HL-60 (cell line): ENCODE measurements around the gene HOXC12.

Source experiments
- DNase-seq, 2 experiments: peaks; one replicate each; pipeline ENCODE4 v3.0.0-alpha.2; 2010 to 2020; ENCODE audit warnings: low read depth in 1 of 2, low spot score in 1 of 2
- H3K27ac ChIP-seq: fragments of 250-450 bp; sonication (Bioruptor Pico); replicated peaks from 2 replicates; pipeline ENCODE4 v1.5.1; 2020; ENCODE audit warnings: mild to moderate bottlenecking, moderate library complexity
- H3K27me3 ChIP-seq: fragments of 250-450 bp; sonication (Bioruptor Pico); 2 replicates; pipeline ENCODE4 v1.5.1; 2021; ENCODE audit warnings: mild to moderate bottlenecking, moderate library complexity; ENCODE audit not compliant: insufficient read depth, poor library complexity, severe bottlenecking
- H3K4me3 ChIP-seq: replicated peaks from 2 replicates; pipeline ENCODE4 v1.5.1; 2011; ENCODE audit warnings: mild to moderate bottlenecking, control low read depth, low read length; ENCODE audit not compliant: insufficient read depth
- CTCF ChIP-seq: IDR thresholded peaks from one replicate; pipeline ENCODE4 v1.5.1; 2011; ENCODE audit warnings: low read length, control low read depth, inconsistent platforms; ENCODE audit not compliant: insufficient read depth
- GABPA ChIP-seq: IDR thresholded peaks from 2 replicates; pipeline ENCODE4 v1.6.1; 2012; ENCODE audit warnings: low read depth
- POLR2AphosphoS5 ChIP-seq: IDR thresholded peaks from 2 replicates; pipeline ENCODE4 v1.6.1; 2012; ENCODE audit warnings: low read depth
- SPI1 ChIP-seq: IDR thresholded peaks from 2 replicates; pipeline ENCODE4 v1.6.1; 2012; ENCODE audit warnings: low read depth, mild to moderate bottlenecking, borderline replicate concordance
- TF ChIP-seq, protein P1 (sequence below): IDR thresholded peaks from 2 replicates; pipeline ENCODE4 v1.6.1; 2012; ENCODE audit warnings: low read depth; ENCODE audit not compliant: insufficient replicate concordance

HOXC12 gene

GRCh38 chr12:53984901-53985691 is 30.4 kb downstream of the HOXC12 start, which contains the start of gene HOXC10:
HOXC10 (plus strand) TSS chr12:53985146; CDS start chr12:53985260, 114 bp downstream.
- TF ChIP-seq POLR2AphosphoS5, result no peak
- no peak for TF ChIP-seq CTCF
- TF ChIP-seq SPI1, result no peak
- TF ChIP-seq, protein P1, sequence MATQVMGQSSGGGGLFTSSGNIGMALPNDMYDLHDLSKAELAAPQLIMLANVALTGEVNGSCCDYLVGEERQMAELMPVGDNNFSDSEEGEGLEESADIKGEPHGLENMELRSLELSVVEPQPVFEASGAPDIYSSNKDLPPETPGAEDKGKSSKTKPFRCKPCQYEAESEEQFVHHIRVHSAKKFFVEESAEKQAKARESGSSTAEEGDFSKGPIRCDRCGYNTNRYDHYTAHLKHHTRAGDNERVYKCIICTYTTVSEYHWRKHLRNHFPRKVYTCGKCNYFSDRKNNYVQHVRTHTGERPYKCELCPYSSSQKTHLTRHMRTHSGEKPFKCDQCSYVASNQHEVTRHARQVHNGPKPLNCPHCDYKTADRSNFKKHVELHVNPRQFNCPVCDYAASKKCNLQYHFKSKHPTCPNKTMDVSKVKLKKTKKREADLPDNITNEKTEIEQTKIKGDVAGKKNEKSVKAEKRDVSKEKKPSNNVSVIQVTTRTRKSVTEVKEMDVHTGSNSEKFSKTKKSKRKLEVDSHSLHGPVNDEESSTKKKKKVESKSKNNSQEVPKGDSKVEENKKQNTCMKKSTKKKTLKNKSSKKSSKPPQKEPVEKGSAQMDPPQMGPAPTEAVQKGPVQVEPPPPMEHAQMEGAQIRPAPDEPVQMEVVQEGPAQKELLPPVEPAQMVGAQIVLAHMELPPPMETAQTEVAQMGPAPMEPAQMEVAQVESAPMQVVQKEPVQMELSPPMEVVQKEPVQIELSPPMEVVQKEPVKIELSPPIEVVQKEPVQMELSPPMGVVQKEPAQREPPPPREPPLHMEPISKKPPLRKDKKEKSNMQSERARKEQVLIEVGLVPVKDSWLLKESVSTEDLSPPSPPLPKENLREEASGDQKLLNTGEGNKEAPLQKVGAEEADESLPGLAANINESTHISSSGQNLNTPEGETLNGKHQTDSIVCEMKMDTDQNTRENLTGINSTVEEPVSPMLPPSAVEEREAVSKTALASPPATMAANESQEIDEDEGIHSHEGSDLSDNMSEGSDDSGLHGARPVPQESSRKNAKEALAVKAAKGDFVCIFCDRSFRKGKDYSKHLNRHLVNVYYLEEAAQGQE, result no peak
- TF ChIP-seq GABPA, result no peak
- DNase-seq, result peak in 1 of 2 experiments; percentile 58
- Histone ChIP-seq H3K27ac (peak within 1 kb of the TSS; percentile 69), H3K4me3 (no peak within 1 kb of the TSS), H3K27me3 (peaks cover 42% of the 10 kb centered on the region)

DNA sequence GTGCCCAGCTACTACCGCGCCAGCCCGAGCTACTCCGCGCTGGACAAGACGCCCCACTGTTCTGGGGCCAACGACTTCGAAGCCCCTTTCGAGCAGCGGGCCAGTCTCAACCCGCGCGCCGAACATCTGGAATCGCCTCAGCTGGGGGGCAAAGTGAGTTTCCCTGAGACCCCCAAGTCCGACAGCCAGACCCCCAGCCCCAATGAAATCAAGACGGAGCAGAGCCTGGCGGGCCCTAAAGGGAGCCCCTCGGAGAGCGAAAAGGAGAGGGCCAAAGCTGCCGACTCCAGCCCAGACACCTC is 30.9 kb downstream of the HOXC12 start:
- TF ChIP-seq SPI1, result no peak
- TF ChIP-seq, protein P1, result no peak
- no peak for TF ChIP-seq CTCF
- TF ChIP-seq GABPA, result no peak
- TF ChIP-seq POLR2AphosphoS5, result no peak
- peaks cover 44% of the 10 kb centered on the region for H3K27me3 ChIP-seq
- no peak overlapping the region for H3K4me3 ChIP-seq
- no peak overlapping the region for H3K27ac ChIP-seq
- DNase-seq, result no peak

- TF ChIP-seq CTCF (no peak), GABPA (no peak), POLR2AphosphoS5 (no peak), SPI1 (no peak)
- TF ChIP-seq, protein P1, result no peak
- Histone ChIP-seq H3K27me3 (peaks cover 48% of the 10 kb centered on the region), H3K27ac (no peak overlapping the region), H3K4me3 (no peak overlapping the region)
- DNase-seq, result peak in 1 of 2 experiments; percentile 44
Observed at GRCh38 chr12:53985994-53986685, 31.4 kb downstream of the HOXC12 start.
